HepG2 (cell line): ENCODE results near the gene NUDT2. TPM values are rescaled to one million over a fixed set of nuclear protein-coding genes. Genes with fewer than 3 reads are reported as not detected.

Experiments
- ASH2L ChIP-seq: fragments of 300-600, 200-600 bp; sonication (generic); IDR thresholded peaks from 2 replicates; pipeline ENCODE4 v1.7.0; 2017; ENCODE audit warnings: low read depth, mild to moderate bottlenecking, moderate library complexity, mixed read lengths, low read length; ENCODE audit not compliant: insufficient read length
- ATF2 ChIP-seq: sonication (generic); formaldehyde crosslinking; IDR thresholded peaks from 2 replicates; pipeline ENCODE4 v1.4.0; 2020; ENCODE audit warnings: missing genetic modification reagents
- FUBP1 ChIP-seq: sonication (generic); formaldehyde crosslinking; IDR thresholded peaks from 2 replicates; pipeline ENCODE4 v1.5.1; 2020; ENCODE audit warnings: missing genetic modification reagents, mild to moderate bottlenecking, borderline replicate concordance
- HNRNPUL1 ChIP-seq: fragments of 200-400 bp; formaldehyde crosslinking; IDR thresholded peaks from 2 replicates; pipeline ENCODE4 v1.6.1; 2017; ENCODE audit warnings: low read depth, mild to moderate bottlenecking, low read length, moderate library complexity
- JUNB ChIP-seq: sonication (generic); formaldehyde crosslinking; IDR thresholded peaks from 2 replicates; pipeline ENCODE4 v1.8.0; 2022; ENCODE audit warnings: missing genetic modification reagents, mild to moderate bottlenecking, borderline replicate concordance
- MTF1 ChIP-seq: sonication (generic); formaldehyde crosslinking; IDR thresholded peaks from 2 replicates; pipeline ENCODE4 v1.5.0; 2020; ENCODE audit warnings: missing genetic modification reagents
- POGK ChIP-seq: sonication (generic); formaldehyde crosslinking; conservative IDR thresholded peaks from 2 replicates; pipeline ENCODE4 v1.8.0; 2022; ENCODE audit warnings: mild to moderate bottlenecking, moderate library complexity, missing genetic modification reagents
- PRMT3 ChIP-seq: sonication (generic); formaldehyde crosslinking; IDR thresholded peaks from 2 replicates; pipeline ENCODE4 v1.8.1; 2022; ENCODE audit warnings: low read depth, mild to moderate bottlenecking, moderate library complexity, missing genetic modification reagents, borderline replicate concordance
- TEAD3 ChIP-seq: optimal IDR thresholded peaks from 2 replicates; pipeline ENCODE3; 2016; ENCODE audit warnings: borderline replicate concordance
- WIZ ChIP-seq: sonication (generic); formaldehyde crosslinking; IDR thresholded peaks from 2 replicates; pipeline ENCODE4 v1.5.1; 2020; ENCODE audit warnings: mild to moderate bottlenecking, missing genetic modification reagents
- ZFP1 ChIP-seq: IDR thresholded peaks from 2 replicates; pipeline ENCODE4 v1.6.1; 2016
- ZNF224 ChIP-seq: sonication (generic); formaldehyde crosslinking; IDR thresholded peaks from 2 replicates; pipeline ENCODE4 v1.5.0; 2020; ENCODE audit warnings: mild to moderate bottlenecking, missing genetic modification reagents
- ZNF567 ChIP-seq: sonication (generic); formaldehyde crosslinking; IDR thresholded peaks from 2 replicates; pipeline ENCODE4 v1.8.1; 2023; ENCODE audit warnings: mild to moderate bottlenecking, missing genetic modification reagents, borderline replicate concordance
- ZNF687 ChIP-seq: sonication (generic); formaldehyde crosslinking; IDR thresholded peaks from 2 replicates; pipeline ENCODE4 v1.5.1; 2020; ENCODE audit warnings: mild to moderate bottlenecking, missing genetic modification reagents, moderate library complexity
- polyA plus RNA-seq, 8 experiments: library from polyadenylated mRNA; depleted of rRNA in 3 of 8; stranded (reverse) in 7 of 8; unstranded in 1 of 8; fragments of >200 nt; fragmentation: Illumina TruSeq in 4 of 8; extraction: Trizol in 4 of 8; gene quantifications; 2 replicates each; pipeline versions ENCODE4 v1.2.1 to v1.2.3, GENCODE V29; 2011 to 2016; ENCODE audit warnings: low read depth in 4 of 8, missing spikeins in 1 of 8, mixed read lengths in 1 of 8; ENCODE audit not compliant: insufficient read depth in 1 of 8
- total RNA-seq, 5 experiments: library from RNA; depleted of rRNA; stranded (reverse); fragments of >200 nt; fragmentation: Illumina TruSeq; extraction: Trizol; gene quantifications; 2 replicates each; pipeline ENCODE4 v1.2.3, GENCODE V29; 2016; ENCODE audit warnings: low read depth in 1 of 5

Gene NUDT2
- total and polyA plus RNA-seq, 2 of the 13 experiments (the other 11 are each of a cell fraction or from before 2014, with no cell fraction given), result 19.9 to 24.6 TPM

- 0 out of 2 replicates have a peak, but pooled peaks have one; percentile 42 for TF ChIP-seq PRMT3 (CRISPR knock-in tag)
- TF ChIP-seq ZNF687, result peak; percentile 97
- TF ChIP-seq TEAD3 (CRISPR knock-in tag), result peak; percentile 36
- TF ChIP-seq JUNB (CRISPR knock-in tag), result peak; percentile 46; the same call in 1 of the 2 replicates
- peak; percentile 86; the same call in 1 of the 2 replicates for TF ChIP-seq MTF1 (CRISPR knock-in tag)
- TF ChIP-seq HNRNPUL1, result no peak
- no peak for TF ChIP-seq WIZ (CRISPR knock-in tag)
- TF ChIP-seq POGK, result peak; percentile 84
- no peak for TF ChIP-seq ASH2L
- TF ChIP-seq ZFP1 (CRISPR knock-in tag), result no peak
- TF ChIP-seq ZNF567 (CRISPR knock-in tag), result no peak
- peak; percentile 50; the same call in 1 of the 2 replicates for TF ChIP-seq ZNF224
- no peak for TF ChIP-seq FUBP1 (CRISPR knock-in tag)
- no peak; the same call in none of the 2 replicates for TF ChIP-seq ATF2 (CRISPR knock-in tag)
Measured at GRCh38 chr9:34380511-34381315, 51.3 kb downstream of the NUDT2 start (continued).
